ENCODE results near the gene CDKAL1.
"Not testable (repeated sequence)": the region's sequence is repeated elsewhere in the genome, so short reads cannot be mapped to it uniquely, and the experiment has no call there.

The CDKAL1 gene

DNA sequence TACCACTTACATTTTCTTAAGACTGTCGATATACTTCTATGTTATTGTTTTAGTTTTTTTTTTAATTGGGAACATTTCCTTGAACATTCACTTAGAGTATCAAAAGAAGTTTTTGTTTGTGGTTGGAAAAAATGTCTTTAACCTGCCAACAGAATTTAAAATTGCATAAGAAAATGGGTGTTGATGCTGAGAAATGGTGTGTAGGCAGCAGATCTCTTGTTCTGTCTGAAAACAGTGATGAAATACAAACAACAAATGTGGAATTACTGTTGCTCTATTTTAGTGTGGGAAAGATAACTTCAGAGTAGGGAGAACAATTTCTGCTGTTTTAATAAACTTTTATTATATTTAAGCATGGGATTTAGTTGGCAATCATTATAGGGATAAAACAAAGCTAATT lies 293.5 kb downstream of the CDKAL1 start:
- H3K27me3 ChIP-seq (ENCODE audit: control insufficient read depth in 1 of 2, insufficient read depth in 1 of 2, low read length in 2 of 2): no peaks in the 10 kb centered on the region
- no peak overlapping the region for H3K27ac ChIP-seq (ENCODE audit: low read length, poor library complexity, severe bottlenecking)
- H3K23ac ChIP-seq (ENCODE audit: low read length in 2 of 2): no peak overlapping the region
- H3K14ac ChIP-seq (ENCODE audit: low read length in 2 of 2): no peak overlapping the region
- no peak for DNase-seq
- H3K4me1 ChIP-seq (ENCODE audit: control insufficient read depth, insufficient read depth, low read depth, low read length): no peaks in the 10 kb centered on the region
- H3K4me3 ChIP-seq (ENCODE audit: insufficient read depth in 1 of 2, low read depth in 1 of 2, low read length in 2 of 2): no peak overlapping the region
- no peak overlapping the region for H2BK120ac ChIP-seq (ENCODE audit: low read depth, low read length)
- peak overlapping the region; percentile 44 for H3K9ac ChIP-seq (ENCODE audit: low read length)
- H4K91ac ChIP-seq (ENCODE audit: low read length): no peak overlapping the region
- H3K9me3 ChIP-seq (ENCODE audit: control insufficient read depth, low read length): no peaks in the 10 kb centered on the region
- H3K79me1 ChIP-seq (replicated peaks; ENCODE audit: low read length, poor library complexity, severe bottlenecking): peaks cover 2% of the 10 kb centered on the region
- no peak overlapping the region for H2AK5ac ChIP-seq (ENCODE audit: low read length, severe bottlenecking)
- H3K4ac ChIP-seq (ENCODE audit: low read depth in 1 of 2, low read length in 2 of 2): no peak overlapping the region
- H2AFZ ChIP-seq (ENCODE audit: low read depth, low read length): no peak overlapping the region
- no peak overlapping the region for H3K4me2 ChIP-seq (ENCODE audit: low read length, poor library complexity, severe bottlenecking)
- H3K18ac ChIP-seq (ENCODE audit: low read depth in 1 of 2, low read length in 2 of 2): no peak overlapping the region
- WGBS: no CpG with 5 or more reads among the region's 1 CpG
- H3K36me3 ChIP-seq (ENCODE audit: control insufficient read depth in 1 of 2, insufficient read depth in 2 of 2, low read depth in 1 of 2, low read length in 2 of 2): no peaks in the 10 kb centered on the region
- H4K8ac ChIP-seq (ENCODE audit: low read length): no peak overlapping the region
- H2BK5ac ChIP-seq (ENCODE audit: low read depth, low read length, poor library complexity, severe bottlenecking): no peak overlapping the region
- no peak overlapping the region for H2BK12ac ChIP-seq (ENCODE audit: low read length in 2 of 2)
- no peak overlapping the region for H2BK15ac ChIP-seq (ENCODE audit: low read depth, poor library complexity, severe bottlenecking)

- H3K36me3 ChIP-seq (ENCODE audit: control insufficient read depth in 1 of 2, insufficient read depth in 2 of 2, low read depth in 1 of 2, low read length in 2 of 2): no peaks in the 10 kb centered on the region
- 100% methylated on average over 1 of the region's 1 CpG for WGBS
Measured at GRCh38 chr6:20830576-20830975, 296.3 kb downstream of the CDKAL1 start.

DNA sequence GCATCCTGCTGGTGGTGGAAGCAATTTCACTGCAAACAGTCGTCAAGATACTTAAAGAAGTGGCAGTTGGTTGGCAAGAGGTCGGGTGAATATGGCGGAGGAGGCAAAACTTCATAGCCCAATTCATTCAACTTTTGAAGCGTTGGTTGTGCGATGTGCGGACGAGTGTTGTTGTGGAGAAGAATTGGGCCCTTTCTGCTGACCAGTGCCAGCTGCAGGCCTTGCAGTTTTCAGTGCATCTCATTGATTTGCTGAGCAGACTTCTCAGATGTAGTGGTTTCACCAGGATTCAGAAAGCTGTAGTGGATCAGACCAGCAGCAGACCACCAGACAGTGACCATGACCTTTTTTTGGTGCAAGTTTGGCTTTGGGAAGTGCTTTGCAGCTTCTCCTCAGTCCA lies 297.0 kb downstream of the CDKAL1 start:
- H2BK15ac ChIP-seq (ENCODE audit: low read depth, poor library complexity, severe bottlenecking); H3K4me1 ChIP-seq (ENCODE audit: control insufficient read depth, insufficient read depth, low read depth, low read length); H3K18ac ChIP-seq (ENCODE audit: low read depth in 1 of 2, low read length in 2 of 2); H2AK5ac ChIP-seq (ENCODE audit: low read length, severe bottlenecking); H3K4me3 ChIP-seq (ENCODE audit: insufficient read depth in 1 of 2, low read depth in 1 of 2, low read length in 2 of 2); H3K4ac ChIP-seq (ENCODE audit: low read depth in 1 of 2, low read length in 2 of 2); H2BK5ac ChIP-seq (ENCODE audit: low read depth, low read length, poor library complexity, severe bottlenecking); H2BK120ac ChIP-seq (ENCODE audit: low read depth, low read length); H3K9ac ChIP-seq (ENCODE audit: low read length); H3K9me3 ChIP-seq (ENCODE audit: control insufficient read depth, low read length); DNase-seq; H3K4me2 ChIP-seq (ENCODE audit: low read length, poor library complexity, severe bottlenecking); H3K14ac ChIP-seq (ENCODE audit: low read length in 2 of 2); H3K27ac ChIP-seq (ENCODE audit: low read length, poor library complexity, severe bottlenecking); H3K79me1 ChIP-seq (replicated peaks; ENCODE audit: low read length, poor library complexity, severe bottlenecking); H2BK12ac ChIP-seq (ENCODE audit: low read length in 2 of 2); H4K8ac ChIP-seq (ENCODE audit: low read length); H3K27me3 ChIP-seq (ENCODE audit: control insufficient read depth in 1 of 2, insufficient read depth in 1 of 2, low read length in 2 of 2); H2AFZ ChIP-seq (ENCODE audit: low read depth, low read length); H3K23ac ChIP-seq (ENCODE audit: low read length in 2 of 2); H4K91ac ChIP-seq (ENCODE audit: low read length); H3K36me3 ChIP-seq (ENCODE audit: control insufficient read depth in 1 of 2, insufficient read depth in 2 of 2, low read depth in 1 of 2, low read length in 2 of 2): not testable (repeated sequence)
- 98% methylated on average over 7 of the region's 7 CpGs for WGBS

More at GRCh38 chr6:20830576-20830975, 296.3 kb downstream of the CDKAL1 start:
- no peak overlapping the region for H3K23ac ChIP-seq (ENCODE audit: low read length in 2 of 2)
- DNase-seq: no peak
- H2BK120ac ChIP-seq (ENCODE audit: low read depth, low read length): no peak overlapping the region
- H3K9ac ChIP-seq (ENCODE audit: low read length): no peak overlapping the region
- no peak overlapping the region for H2BK5ac ChIP-seq (ENCODE audit: low read depth, low read length, poor library complexity, severe bottlenecking)
- no peak overlapping the region for H2AK5ac ChIP-seq (ENCODE audit: low read length, severe bottlenecking)
- H3K79me1 ChIP-seq (replicated peaks; ENCODE audit: low read length, poor library complexity, severe bottlenecking): peaks cover 2% of the 10 kb centered on the region
- H3K27ac ChIP-seq (ENCODE audit: low read length, poor library complexity, severe bottlenecking): no peak overlapping the region
- no peak overlapping the region for H3K4me3 ChIP-seq (ENCODE audit: insufficient read depth in 1 of 2, low read depth in 1 of 2, low read length in 2 of 2)
- no peak overlapping the region for H2BK12ac ChIP-seq (ENCODE audit: low read length in 2 of 2)
- no peaks in the 10 kb centered on the region for H3K9me3 ChIP-seq (ENCODE audit: control insufficient read depth, low read length)
- H3K4me2 ChIP-seq (ENCODE audit: low read length, poor library complexity, severe bottlenecking): no peak overlapping the region
- no peak overlapping the region for H4K8ac ChIP-seq (ENCODE audit: low read length)
- no peak overlapping the region for H4K91ac ChIP-seq (ENCODE audit: low read length)
- H2BK15ac ChIP-seq (ENCODE audit: low read depth, poor library complexity, severe bottlenecking): no peak overlapping the region
- H2AFZ ChIP-seq (ENCODE audit: low read depth, low read length): no peak overlapping the region
- H3K14ac ChIP-seq (ENCODE audit: low read length in 2 of 2): no peak overlapping the region
- no peak overlapping the region for H3K18ac ChIP-seq (ENCODE audit: low read depth in 1 of 2, low read length in 2 of 2)
- H3K4ac ChIP-seq (ENCODE audit: low read depth in 1 of 2, low read length in 2 of 2): no peak overlapping the region
- no peaks in the 10 kb centered on the region for H3K27me3 ChIP-seq (ENCODE audit: control insufficient read depth in 1 of 2, insufficient read depth in 1 of 2, low read length in 2 of 2)
- no peaks in the 10 kb centered on the region for H3K4me1 ChIP-seq (ENCODE audit: control insufficient read depth, insufficient read depth, low read depth, low read length)

DNA sequence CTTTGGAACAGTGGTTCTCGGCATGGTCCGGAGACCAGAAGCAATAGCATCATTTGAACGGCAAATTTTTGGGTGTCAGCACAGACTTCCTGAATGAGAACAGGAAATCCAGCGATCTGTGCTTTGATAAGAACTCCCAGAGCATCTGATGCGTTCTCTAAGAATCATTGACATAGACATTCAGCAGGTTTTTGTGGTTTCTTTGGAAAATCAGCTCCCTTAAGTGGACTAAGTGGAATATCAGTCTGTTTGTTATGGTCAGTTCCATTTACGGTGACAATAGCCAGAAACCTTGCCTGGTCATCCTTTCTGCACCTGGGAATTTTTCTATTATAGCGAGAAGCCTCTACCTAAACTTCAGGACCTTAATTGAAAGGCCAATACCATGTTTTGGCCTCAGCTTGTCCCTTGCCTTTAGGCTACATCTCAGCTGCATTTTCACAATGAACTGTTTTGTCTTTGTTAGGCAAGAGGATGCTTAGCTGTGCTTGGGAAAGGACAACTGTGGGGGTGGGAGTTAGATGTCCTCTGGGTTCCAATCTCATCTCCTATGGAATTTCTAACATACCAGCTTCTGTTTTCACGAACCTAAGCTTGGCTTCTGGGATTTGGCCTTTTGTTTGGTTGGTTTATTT lies 299.7 kb downstream of the CDKAL1 start:
- Histone ChIP-seq H3K4me2 (ENCODE audit: low read length, poor library complexity, severe bottlenecking) (no peak overlapping the region), H3K9me3 (ENCODE audit: control insufficient read depth, low read length) (no peaks in the 10 kb centered on the region), H2BK12ac (ENCODE audit: low read length in 2 of 2) (no peak overlapping the region), H3K4ac (ENCODE audit: low read depth in 1 of 2, low read length in 2 of 2) (no peak overlapping the region), H2BK5ac (ENCODE audit: low read depth, low read length, poor library complexity, severe bottlenecking) (no peak overlapping the region), H3K4me1 (ENCODE audit: control insufficient read depth, insufficient read depth, low read depth, low read length) (no peaks in the 10 kb centered on the region), H3K36me3 (ENCODE audit: control insufficient read depth in 1 of 2, insufficient read depth in 2 of 2, low read depth in 1 of 2, low read length in 2 of 2) (no peaks in the 10 kb centered on the region), H4K8ac (ENCODE audit: low read length) (no peak overlapping the region), H2AK5ac (ENCODE audit: low read length, severe bottlenecking) (no peak overlapping the region), H3K27ac (ENCODE audit: low read length, poor library complexity, severe bottlenecking) (no peak overlapping the region), H3K4me3 (ENCODE audit: insufficient read depth in 1 of 2, low read depth in 1 of 2, low read length in 2 of 2) (no peak overlapping the region), H3K79me1 (replicated peaks; ENCODE audit: low read length, poor library complexity, severe bottlenecking) (peaks cover 2% of the 10 kb centered on the region), H3K9ac (ENCODE audit: low read length) (no peak overlapping the region), H3K18ac (ENCODE audit: low read depth in 1 of 2, low read length in 2 of 2) (no peak overlapping the region), H4K91ac (ENCODE audit: low read length) (no peak overlapping the region), H2BK120ac (ENCODE audit: low read depth, low read length) (no peak overlapping the region), H3K23ac (ENCODE audit: low read length in 2 of 2) (no peak overlapping the region), H2AFZ (ENCODE audit: low read depth, low read length) (no peak overlapping the region), H3K14ac (ENCODE audit: low read length in 2 of 2) (no peak overlapping the region), H2BK15ac (ENCODE audit: low read depth, poor library complexity, severe bottlenecking) (no peak overlapping the region), H3K27me3 (ENCODE audit: control insufficient read depth in 1 of 2, insufficient read depth in 1 of 2, low read length in 2 of 2) (no peaks in the 10 kb centered on the region)
- peak; percentile 77 for DNase-seq
- WGBS: 50% methylated on average over 7 of the region's 8 CpGs

All from mesenchymal stem cell (in vitro differentiated cells and primary cell).